HL-60 (cell line): ENCODE data around the gene ITPK1.
"Not testable (repeated sequence)": the region's sequence is repeated elsewhere in the genome, so short reads cannot be mapped to it uniquely, and the experiment has no call there.

Source experiments
- DNase-seq, 2 experiments: peaks; one replicate each; pipeline ENCODE4 v3.0.0-alpha.2; 2010 to 2020; ENCODE audit warnings: low read depth in 1 of 2, low spot score in 1 of 2
- H3K27ac ChIP-seq: fragments of 250-450 bp; sonication (Bioruptor Pico); replicated peaks from 2 replicates; pipeline ENCODE4 v1.5.1; 2020; ENCODE audit warnings: mild to moderate bottlenecking, moderate library complexity
- H3K27me3 ChIP-seq: fragments of 250-450 bp; sonication (Bioruptor Pico); 2 replicates; pipeline ENCODE4 v1.5.1; 2021; ENCODE audit warnings: mild to moderate bottlenecking, moderate library complexity; ENCODE audit not compliant: insufficient read depth, poor library complexity, severe bottlenecking
- H3K4me3 ChIP-seq: replicated peaks from 2 replicates; pipeline ENCODE4 v1.5.1; 2011; ENCODE audit warnings: mild to moderate bottlenecking, control low read depth, low read length; ENCODE audit not compliant: insufficient read depth
- GABPA ChIP-seq: IDR thresholded peaks from 2 replicates; pipeline ENCODE4 v1.6.1; 2012; ENCODE audit warnings: low read depth
- POLR2AphosphoS5 ChIP-seq: IDR thresholded peaks from 2 replicates; pipeline ENCODE4 v1.6.1; 2012; ENCODE audit warnings: low read depth
- SPI1 ChIP-seq: IDR thresholded peaks from 2 replicates; pipeline ENCODE4 v1.6.1; 2012; ENCODE audit warnings: low read depth, mild to moderate bottlenecking, borderline replicate concordance
- TF ChIP-seq, protein P1 (sequence below): IDR thresholded peaks from one replicate; pipeline ENCODE4 v1.5.1; 2011; ENCODE audit warnings: low read length, control low read depth, inconsistent platforms; ENCODE audit not compliant: insufficient read depth
- TF ChIP-seq, protein P2 (sequence below): IDR thresholded peaks from 2 replicates; pipeline ENCODE4 v1.6.1; 2012; ENCODE audit warnings: low read depth; ENCODE audit not compliant: insufficient replicate concordance

Gene ITPK1

DNA sequence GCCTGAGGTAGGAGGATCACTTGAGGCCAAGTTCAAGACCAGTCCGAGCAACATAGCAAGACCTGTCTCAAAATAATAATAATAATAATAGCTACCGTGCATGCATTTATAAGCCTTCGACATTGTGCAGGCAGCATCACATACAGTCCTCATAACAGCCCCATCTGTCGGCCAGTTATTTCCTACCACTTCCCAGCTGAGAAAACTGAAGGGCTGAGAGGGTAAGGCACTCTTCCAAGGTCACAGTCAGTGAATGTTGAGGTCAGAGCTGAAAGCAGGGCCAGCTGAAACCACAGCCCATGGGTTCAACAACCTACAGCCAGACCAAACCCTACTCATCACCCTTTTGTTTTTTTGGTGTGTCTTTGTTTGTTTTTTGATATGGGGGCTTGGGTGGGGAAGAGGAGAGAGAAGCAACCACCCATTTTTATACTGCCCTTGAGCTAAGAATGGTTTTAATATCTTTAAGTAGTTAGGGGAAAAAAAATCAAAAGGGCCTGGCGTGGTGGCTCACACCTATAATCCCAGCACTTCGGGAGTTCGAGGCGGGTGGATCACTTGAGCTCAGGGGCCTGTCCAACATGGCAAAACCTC lies 16.8 kb upstream of the ITPK1 start:
- Histone ChIP-seq H3K27ac (no peak overlapping the region), H3K27me3 (no peaks in the 10 kb centered on the region), H3K4me3 (no peak overlapping the region)
- peak in 1 of 2 experiments; percentile 57 for DNase-seq
- TF ChIP-seq, protein P1, sequence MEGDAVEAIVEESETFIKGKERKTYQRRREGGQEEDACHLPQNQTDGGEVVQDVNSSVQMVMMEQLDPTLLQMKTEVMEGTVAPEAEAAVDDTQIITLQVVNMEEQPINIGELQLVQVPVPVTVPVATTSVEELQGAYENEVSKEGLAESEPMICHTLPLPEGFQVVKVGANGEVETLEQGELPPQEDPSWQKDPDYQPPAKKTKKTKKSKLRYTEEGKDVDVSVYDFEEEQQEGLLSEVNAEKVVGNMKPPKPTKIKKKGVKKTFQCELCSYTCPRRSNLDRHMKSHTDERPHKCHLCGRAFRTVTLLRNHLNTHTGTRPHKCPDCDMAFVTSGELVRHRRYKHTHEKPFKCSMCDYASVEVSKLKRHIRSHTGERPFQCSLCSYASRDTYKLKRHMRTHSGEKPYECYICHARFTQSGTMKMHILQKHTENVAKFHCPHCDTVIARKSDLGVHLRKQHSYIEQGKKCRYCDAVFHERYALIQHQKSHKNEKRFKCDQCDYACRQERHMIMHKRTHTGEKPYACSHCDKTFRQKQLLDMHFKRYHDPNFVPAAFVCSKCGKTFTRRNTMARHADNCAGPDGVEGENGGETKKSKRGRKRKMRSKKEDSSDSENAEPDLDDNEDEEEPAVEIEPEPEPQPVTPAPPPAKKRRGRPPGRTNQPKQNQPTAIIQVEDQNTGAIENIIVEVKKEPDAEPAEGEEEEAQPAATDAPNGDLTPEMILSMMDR = peak; percentile 48
- TF ChIP-seq, protein P2, sequence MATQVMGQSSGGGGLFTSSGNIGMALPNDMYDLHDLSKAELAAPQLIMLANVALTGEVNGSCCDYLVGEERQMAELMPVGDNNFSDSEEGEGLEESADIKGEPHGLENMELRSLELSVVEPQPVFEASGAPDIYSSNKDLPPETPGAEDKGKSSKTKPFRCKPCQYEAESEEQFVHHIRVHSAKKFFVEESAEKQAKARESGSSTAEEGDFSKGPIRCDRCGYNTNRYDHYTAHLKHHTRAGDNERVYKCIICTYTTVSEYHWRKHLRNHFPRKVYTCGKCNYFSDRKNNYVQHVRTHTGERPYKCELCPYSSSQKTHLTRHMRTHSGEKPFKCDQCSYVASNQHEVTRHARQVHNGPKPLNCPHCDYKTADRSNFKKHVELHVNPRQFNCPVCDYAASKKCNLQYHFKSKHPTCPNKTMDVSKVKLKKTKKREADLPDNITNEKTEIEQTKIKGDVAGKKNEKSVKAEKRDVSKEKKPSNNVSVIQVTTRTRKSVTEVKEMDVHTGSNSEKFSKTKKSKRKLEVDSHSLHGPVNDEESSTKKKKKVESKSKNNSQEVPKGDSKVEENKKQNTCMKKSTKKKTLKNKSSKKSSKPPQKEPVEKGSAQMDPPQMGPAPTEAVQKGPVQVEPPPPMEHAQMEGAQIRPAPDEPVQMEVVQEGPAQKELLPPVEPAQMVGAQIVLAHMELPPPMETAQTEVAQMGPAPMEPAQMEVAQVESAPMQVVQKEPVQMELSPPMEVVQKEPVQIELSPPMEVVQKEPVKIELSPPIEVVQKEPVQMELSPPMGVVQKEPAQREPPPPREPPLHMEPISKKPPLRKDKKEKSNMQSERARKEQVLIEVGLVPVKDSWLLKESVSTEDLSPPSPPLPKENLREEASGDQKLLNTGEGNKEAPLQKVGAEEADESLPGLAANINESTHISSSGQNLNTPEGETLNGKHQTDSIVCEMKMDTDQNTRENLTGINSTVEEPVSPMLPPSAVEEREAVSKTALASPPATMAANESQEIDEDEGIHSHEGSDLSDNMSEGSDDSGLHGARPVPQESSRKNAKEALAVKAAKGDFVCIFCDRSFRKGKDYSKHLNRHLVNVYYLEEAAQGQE = no peak

DNA sequence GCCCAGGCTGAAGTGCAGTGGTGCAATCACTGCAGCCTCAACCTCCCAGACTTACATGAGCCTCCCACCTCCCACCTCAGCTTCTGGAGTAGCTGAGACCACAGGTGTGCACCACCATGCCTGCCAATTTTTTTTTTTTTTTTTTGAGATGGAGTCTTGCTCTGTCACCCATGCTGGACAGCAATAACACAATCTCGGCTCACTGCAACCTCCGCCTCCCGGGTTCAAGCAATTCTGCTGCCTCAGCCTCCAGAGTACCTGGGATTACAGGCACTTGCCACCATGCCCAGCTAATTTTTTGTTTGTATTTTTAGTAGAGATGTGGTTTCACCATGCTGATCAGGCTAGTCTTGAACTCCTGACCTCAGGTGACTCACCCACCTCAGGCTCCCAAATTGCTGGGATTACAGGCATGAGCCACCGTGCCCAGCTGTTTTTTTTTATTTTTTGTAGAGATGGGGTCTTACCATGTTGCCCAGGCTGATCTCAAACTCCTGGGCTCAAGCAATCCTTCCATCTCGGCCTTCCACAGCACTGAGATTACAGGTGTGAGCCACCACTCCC lies 15.6 kb upstream of the ITPK1 start:
- not testable (repeated sequence) for H3K27ac ChIP-seq, H3K4me3 ChIP-seq, DNase-seq, H3K27me3 ChIP-seq

DNA sequence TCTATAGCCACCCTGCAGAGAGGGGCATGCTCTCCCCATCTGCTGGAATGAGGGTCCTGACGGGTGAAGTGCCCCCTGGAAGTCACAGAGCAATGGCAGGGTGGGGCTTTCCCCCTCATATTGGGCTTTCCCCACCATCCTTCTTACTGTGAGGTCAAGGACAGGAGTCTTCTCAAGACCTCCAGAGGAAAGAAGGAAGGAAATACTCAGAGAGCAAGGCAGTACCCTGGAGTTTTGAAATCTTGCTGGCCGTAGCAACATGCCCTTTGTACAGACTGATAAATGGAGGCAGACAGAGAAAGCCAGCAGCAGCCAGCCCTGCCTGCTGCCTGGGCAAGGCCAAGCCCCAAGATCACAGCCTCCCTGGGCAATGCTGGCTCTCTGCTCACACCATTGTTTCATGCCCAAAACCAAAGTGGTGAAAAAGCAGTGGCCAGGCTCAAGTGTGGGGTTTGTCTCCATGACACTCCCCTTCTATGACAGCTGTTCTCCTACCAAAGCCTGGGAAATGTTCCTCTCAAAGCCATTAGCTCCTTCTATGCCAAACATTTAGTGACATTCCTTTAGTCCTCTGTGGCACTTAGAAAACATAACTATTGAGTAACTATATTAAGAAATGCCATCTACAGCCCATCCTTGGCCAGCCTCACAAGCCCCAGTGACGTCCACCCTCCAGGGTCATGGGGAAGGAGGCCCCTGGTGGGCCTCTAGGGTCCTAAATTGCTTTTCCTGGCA lies 13.2 kb upstream of the ITPK1 start:
- DNase-seq = no peak

DNA sequence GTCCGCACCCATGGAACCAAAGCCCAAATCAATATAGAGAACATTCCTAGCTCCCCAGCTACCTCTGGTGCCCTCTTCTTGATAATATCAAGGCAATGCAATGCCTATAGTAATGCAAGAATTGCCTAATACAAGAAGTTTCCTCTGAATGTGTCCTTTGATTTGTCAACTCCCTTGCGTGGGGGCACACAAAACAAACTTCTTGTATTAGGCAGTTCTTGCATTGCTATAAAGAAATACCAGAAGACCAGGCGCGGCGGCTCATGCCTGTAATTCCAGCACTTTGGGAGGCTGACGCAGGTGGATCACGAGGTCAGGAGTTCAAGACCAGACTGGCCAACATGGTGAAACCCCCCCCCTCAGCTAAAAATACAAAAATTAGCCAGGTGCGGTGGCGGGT lies 10.4 kb upstream of the ITPK1 start:
- H3K27ac ChIP-seq = no peak overlapping the region
- no peak for TF ChIP-seq GABPA
- TF ChIP-seq, protein P1 = no peak
- TF ChIP-seq, protein P2 = no peak
- no peak for TF ChIP-seq SPI1
- no peak for TF ChIP-seq POLR2AphosphoS5
- H3K4me3 ChIP-seq = no peak overlapping the region
- no peaks in the 10 kb centered on the region for H3K27me3 ChIP-seq
- no peak for DNase-seq

More for the DNA sequence above, 13.2 kb upstream of the ITPK1 start:
- Histone ChIP-seq H3K4me3 (no peak overlapping the region), H3K27ac (no peak overlapping the region), H3K27me3 (no peaks in the 10 kb centered on the region)
- TF ChIP-seq SPI1 (no peak), POLR2AphosphoS5 (no peak), GABPA (no peak)
- TF ChIP-seq, protein P1 = no peak
